NCI-H1092 treated with DMSO at 0.1 percent for 48 hours (cell line): ENCODE results near the gene AOC1.
"Not testable (repeated sequence)": the region's sequence is repeated elsewhere in the genome, so short reads cannot be mapped to it uniquely, and the experiment has no call there.

Experiments used
- DNase-seq: peaks from one replicate; lab custom pipeline; 2025; lab: John Stamatoyannopoulos, UW

Gene AOC1

GRCh38 chr7:150897502-150898474 is 45.5 kb downstream of the AOC1 start:
- no peak for DNase-seq

GRCh38 chr7:150898475-150899011 is 46.2 kb downstream of the AOC1 start:
- DNase-seq: peak; percentile 73

- DNase-seq: no peak
These were observed 48.4 kb downstream of the AOC1 start for GRCh38 chr7:150900675-150901074.

GRCh38 chr7:150901160-150902035 is 49.1 kb downstream of the AOC1 start:
- peak; percentile 86 for DNase-seq

- peak; percentile 26 for DNase-seq
These were observed 50.0 kb downstream of the AOC1 start for GRCh38 chr7:150902078-150903033.

GRCh38 chr7:150903606-150904005 is 51.3 kb downstream of the AOC1 start:
- peak; percentile 94 for DNase-seq

- DNase-seq: no peak
These were observed 51.9 kb downstream of the AOC1 start for GRCh38 chr7:150904011-150904909.

- no peak for DNase-seq
These were observed 55.9 kb downstream of the AOC1 start for GRCh38 chr7:150908173-150908572.

- DNase-seq: no peak
These were observed 57.1 kb downstream of the AOC1 start for GRCh38 chr7:150909200-150909995.

GRCh38 chr7:150910305-150910995 is 58.1 kb downstream of the AOC1 start:
- not testable (repeated sequence) for DNase-seq

GRCh38 chr7:150910996-150911422 is 58.7 kb downstream of the AOC1 start:
- no peak for DNase-seq
